Loucy (cell line): ENCODE data around the gene FITM1.

Experiments used
- H2AFZ ChIP-seq: fragments of 200-600 bp; sonication (generic); 2 replicates; pipeline ENCODE4 v1.6.0; 2016; ENCODE audit warnings: antibody characterized with exemption, mild to moderate bottlenecking, low read length, moderate library complexity
- H3F3A ChIP-seq: fragments of 200-600 bp; 2 replicates; pipeline ENCODE4 v1.6.0; 2016; ENCODE audit warnings: antibody characterized with exemption, low read depth, mild to moderate bottlenecking
- H3K27me3 ChIP-seq: fragments of 200-600 bp; sonication (generic); 2 replicates; pipeline ENCODE4 v1.6.1; 2014; ENCODE audit warnings: low read length, mild to moderate bottlenecking; ENCODE audit not compliant: insufficient read depth, poor library complexity, severe bottlenecking
- H3K36me3 ChIP-seq: fragments of 200-600 bp; sonication (generic); 2 replicates; pipeline ENCODE4 v1.6.1; 2016; ENCODE audit warnings: low read length; ENCODE audit not compliant: insufficient read depth
- H3K4me1 ChIP-seq: fragments of 200-600 bp; sonication (generic); 2 replicates; pipeline ENCODE4 v1.5.1; 2014; ENCODE audit warnings: low read length, mild to moderate bottlenecking; ENCODE audit not compliant: insufficient read depth, poor library complexity, severe bottlenecking
- H3K4me2 ChIP-seq: fragments of 200-600 bp; sonication (generic); 2 replicates; pipeline ENCODE4 v1.6.0; 2014; ENCODE audit warnings: antibody characterized with exemption, low read length, low read depth, mild to moderate bottlenecking; ENCODE audit not compliant: poor library complexity, severe bottlenecking
- H3K4me3 ChIP-seq: fragments of 200-600 bp; sonication (generic); 2 replicates; pipeline ENCODE4 v1.5.1; 2014; ENCODE audit warnings: low read length, mild to moderate bottlenecking, mixed read lengths; ENCODE audit not compliant: poor library complexity, severe bottlenecking
- H3K79me2 ChIP-seq: fragments of 200-600 bp; sonication (generic); 2 replicates; pipeline ENCODE4 v1.6.1; 2014; ENCODE audit warnings: low read length; ENCODE audit not compliant: insufficient read depth
- H3K9ac ChIP-seq: fragments of 200-600 bp; sonication (generic); 2 replicates; pipeline ENCODE4 v1.6.0; 2014; ENCODE audit warnings: mild to moderate bottlenecking, low read depth, low read length, moderate library complexity; ENCODE audit not compliant: poor library complexity, severe bottlenecking
- H3K9me2 ChIP-seq: fragments of 200-600 bp; sonication (generic); replicated peaks from 2 replicates; pipeline ENCODE4 v1.6.1; 2016; ENCODE audit warnings: low read depth, low read length, mixed read lengths
- H3K9me3 ChIP-seq: fragments of 200-600 bp; sonication (generic); 2 replicates; pipeline ENCODE4 v1.6.1; 2014; ENCODE audit warnings: mild to moderate bottlenecking, antibody characterized with exemption, low read length, low read depth; ENCODE audit not compliant: insufficient read depth
- H4K20me1 ChIP-seq: fragments of 200-600 bp; sonication (generic); 2 replicates; pipeline ENCODE4 v1.6.0; 2014; ENCODE audit warnings: antibody characterized with exemption, low read length, mild to moderate bottlenecking; ENCODE audit not compliant: insufficient read depth, poor library complexity, severe bottlenecking
- EZH2phosphoT487 ChIP-seq: fragments of 200-600 bp; IDR thresholded peaks from 2 replicates; pipeline ENCODE4 v1.6.1; 2018; ENCODE audit warnings: antibody characterized with exemption, mild to moderate bottlenecking, moderate library complexity, borderline replicate concordance
- TF ChIP-seq, protein P1 (sequence below): fragments of 200-600 bp; sonication (generic); conservative IDR thresholded peaks from 2 replicates; pipeline ENCODE4 v1.5.1; 2014; ENCODE audit warnings: mild to moderate bottlenecking, antibody characterized with exemption, low read length

FITM1 gene

DNA sequence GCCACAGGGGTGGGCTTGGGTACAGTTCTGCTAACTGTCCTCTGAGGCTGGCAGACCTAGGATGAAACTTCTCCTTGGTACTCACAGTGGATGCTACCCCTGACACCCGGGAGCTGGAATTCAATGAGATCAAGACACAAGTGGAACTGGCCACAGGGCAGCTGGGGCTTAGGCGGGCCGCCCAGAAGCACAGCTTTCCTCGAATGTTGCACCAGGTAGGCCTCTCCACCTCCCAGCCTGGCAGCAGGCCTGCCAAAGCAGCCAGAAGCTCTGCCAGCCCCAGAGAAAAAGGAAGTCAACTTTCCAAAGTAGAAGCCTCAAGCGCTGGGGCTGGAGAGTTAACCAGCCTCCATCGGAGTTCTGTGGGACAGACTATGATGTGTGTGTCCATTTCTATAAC lies 13.3 kb upstream of the FITM1 start:
- Histone ChIP-seq H3K9me2 (no peaks in the 10 kb centered on the region), H3K9ac (peak overlapping the region; percentile 3), H3K79me2 (peaks cover 29% of the 10 kb centered on the region), H3K4me1 (peaks cover 19% of the 10 kb centered on the region), H3K36me3 (peaks cover 43% of the 10 kb centered on the region), H3F3A (peaks cover 6% of the 10 kb centered on the region; the same call in 1 of the 2 replicates), H3K4me2 (peak overlapping the region; percentile 88), H3K27me3 (no peaks in the 10 kb centered on the region), H2AFZ (no peak overlapping the region), H4K20me1 (peaks cover 11% of the 10 kb centered on the region), H3K4me3 (peak overlapping the region; percentile 91), H3K9me3 (no peaks in the 10 kb centered on the region)
- TF ChIP-seq EZH2phosphoT487 = no peak
- TF ChIP-seq, protein P1, sequence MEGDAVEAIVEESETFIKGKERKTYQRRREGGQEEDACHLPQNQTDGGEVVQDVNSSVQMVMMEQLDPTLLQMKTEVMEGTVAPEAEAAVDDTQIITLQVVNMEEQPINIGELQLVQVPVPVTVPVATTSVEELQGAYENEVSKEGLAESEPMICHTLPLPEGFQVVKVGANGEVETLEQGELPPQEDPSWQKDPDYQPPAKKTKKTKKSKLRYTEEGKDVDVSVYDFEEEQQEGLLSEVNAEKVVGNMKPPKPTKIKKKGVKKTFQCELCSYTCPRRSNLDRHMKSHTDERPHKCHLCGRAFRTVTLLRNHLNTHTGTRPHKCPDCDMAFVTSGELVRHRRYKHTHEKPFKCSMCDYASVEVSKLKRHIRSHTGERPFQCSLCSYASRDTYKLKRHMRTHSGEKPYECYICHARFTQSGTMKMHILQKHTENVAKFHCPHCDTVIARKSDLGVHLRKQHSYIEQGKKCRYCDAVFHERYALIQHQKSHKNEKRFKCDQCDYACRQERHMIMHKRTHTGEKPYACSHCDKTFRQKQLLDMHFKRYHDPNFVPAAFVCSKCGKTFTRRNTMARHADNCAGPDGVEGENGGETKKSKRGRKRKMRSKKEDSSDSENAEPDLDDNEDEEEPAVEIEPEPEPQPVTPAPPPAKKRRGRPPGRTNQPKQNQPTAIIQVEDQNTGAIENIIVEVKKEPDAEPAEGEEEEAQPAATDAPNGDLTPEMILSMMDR = no peak

DNA sequence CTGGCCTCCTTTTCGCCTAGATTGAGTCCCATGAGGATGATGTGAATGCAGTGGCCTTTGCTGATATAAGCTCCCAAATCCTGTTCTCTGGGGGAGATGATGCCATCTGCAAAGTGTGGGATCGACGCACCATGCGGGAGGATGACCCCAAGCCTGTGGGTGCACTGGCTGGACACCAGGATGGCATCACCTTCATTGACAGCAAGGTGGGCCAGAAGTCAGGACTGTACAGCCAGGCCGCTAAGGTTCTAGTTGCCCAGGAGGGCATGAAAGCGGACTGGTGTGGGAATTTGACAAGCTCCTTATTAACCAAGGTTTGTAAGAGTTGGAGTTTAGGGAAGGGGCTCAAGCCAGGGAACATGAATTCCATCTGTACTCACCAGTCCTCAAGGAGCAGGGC lies 10.8 kb upstream of the FITM1 start:
- H4K20me1 ChIP-seq = peaks cover 11% of the 10 kb centered on the region
- no peak for TF ChIP-seq EZH2phosphoT487
- TF ChIP-seq, protein P1 = no peak
- H3K27me3 ChIP-seq = no peaks in the 10 kb centered on the region
- H3K79me2 ChIP-seq = peaks cover 25% of the 10 kb centered on the region
- peaks cover 50% of the 10 kb centered on the region for H3K36me3 ChIP-seq
- no peak overlapping the region for H3K9ac ChIP-seq
- H2AFZ ChIP-seq = no peak overlapping the region
- no peaks in the 10 kb centered on the region for H3K9me3 ChIP-seq
- H3K4me2 ChIP-seq = no peak overlapping the region
- no peaks in the 10 kb centered on the region for H3F3A ChIP-seq
- H3K4me1 ChIP-seq = peaks cover 19% of the 10 kb centered on the region
- no peak overlapping the region for H3K4me3 ChIP-seq
- H3K9me2 ChIP-seq = no peaks in the 10 kb centered on the region

GRCh38 chr14:24121210-24121609 lies 9.2 kb upstream of the FITM1 start:
- Histone ChIP-seq H3K27me3 (no peaks in the 10 kb centered on the region), H3K4me1 (peaks cover 9% of the 10 kb centered on the region), H3F3A (no peaks in the 10 kb centered on the region), H2AFZ (no peak overlapping the region), H3K9me3 (no peaks in the 10 kb centered on the region), H3K9ac (no peak overlapping the region), H3K79me2 (peaks cover 14% of the 10 kb centered on the region), H3K36me3 (peaks cover 50% of the 10 kb centered on the region), H3K9me2 (no peaks in the 10 kb centered on the region), H4K20me1 (peaks cover 4% of the 10 kb centered on the region), H3K4me3 (no peak overlapping the region), H3K4me2 (no peak overlapping the region)
- no peak for TF ChIP-seq EZH2phosphoT487
- TF ChIP-seq, protein P1 = no peak
